Measurements from ENCODE around the gene PXK. TPM values are rescaled to one million over a fixed set of nuclear protein-coding genes. Genes with fewer than 3 reads are reported as not detected.

PXK gene
- total RNA-seq, 1 donor from 2014 or later: 14.3 TPM

DNA sequence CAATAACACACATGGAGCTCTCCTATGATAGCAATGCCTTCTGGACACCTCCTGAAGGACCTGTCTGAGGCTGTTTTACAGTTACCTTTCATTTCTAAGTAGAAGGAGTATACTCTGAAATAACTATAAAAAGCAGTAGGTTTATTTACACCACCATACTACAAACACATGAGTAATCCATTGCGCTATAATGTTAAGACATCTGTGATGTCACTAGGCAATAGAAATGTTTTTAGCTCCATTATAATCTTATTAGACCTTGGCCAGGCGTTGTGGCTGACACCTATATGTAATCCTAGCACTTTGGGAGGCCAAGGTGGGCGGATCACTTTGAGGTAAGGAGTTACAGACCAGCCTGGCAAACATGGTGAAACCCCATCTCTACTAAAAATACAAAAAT is 24.7 kb downstream of the PXK start:
- Histone ChIP-seq H3K9ac (no peak overlapping the region), H3K4me3 (no peak overlapping the region), H3K9me3 (ENCODE audit: low read depth) (no peaks in the 10 kb centered on the region), H4K20me1 (ENCODE audit: low read depth) (no peaks in the 10 kb centered on the region), H3F3A (ENCODE audit: low read depth) (no peaks in the 10 kb centered on the region), H3K27me3 (no peaks in the 10 kb centered on the region), H3K4me2 (no peak overlapping the region), H3K36me3 (no peaks in the 10 kb centered on the region), H3K27ac (no peak overlapping the region), H2AFZ (replicated peaks) (no peak overlapping the region), H3K4me1 (no peaks in the 10 kb centered on the region), H3K79me2 (ENCODE audit: low read depth) (no peaks in the 10 kb centered on the region)
- TF ChIP-seq EZH2 (IDR thresholded peaks at IDR 0.05) (no peak), EZH2phosphoT487 (IDR thresholded peaks at IDR 0.05) (no peak)
- TF ChIP-seq, protein P1, sequence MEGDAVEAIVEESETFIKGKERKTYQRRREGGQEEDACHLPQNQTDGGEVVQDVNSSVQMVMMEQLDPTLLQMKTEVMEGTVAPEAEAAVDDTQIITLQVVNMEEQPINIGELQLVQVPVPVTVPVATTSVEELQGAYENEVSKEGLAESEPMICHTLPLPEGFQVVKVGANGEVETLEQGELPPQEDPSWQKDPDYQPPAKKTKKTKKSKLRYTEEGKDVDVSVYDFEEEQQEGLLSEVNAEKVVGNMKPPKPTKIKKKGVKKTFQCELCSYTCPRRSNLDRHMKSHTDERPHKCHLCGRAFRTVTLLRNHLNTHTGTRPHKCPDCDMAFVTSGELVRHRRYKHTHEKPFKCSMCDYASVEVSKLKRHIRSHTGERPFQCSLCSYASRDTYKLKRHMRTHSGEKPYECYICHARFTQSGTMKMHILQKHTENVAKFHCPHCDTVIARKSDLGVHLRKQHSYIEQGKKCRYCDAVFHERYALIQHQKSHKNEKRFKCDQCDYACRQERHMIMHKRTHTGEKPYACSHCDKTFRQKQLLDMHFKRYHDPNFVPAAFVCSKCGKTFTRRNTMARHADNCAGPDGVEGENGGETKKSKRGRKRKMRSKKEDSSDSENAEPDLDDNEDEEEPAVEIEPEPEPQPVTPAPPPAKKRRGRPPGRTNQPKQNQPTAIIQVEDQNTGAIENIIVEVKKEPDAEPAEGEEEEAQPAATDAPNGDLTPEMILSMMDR (IDR thresholded peaks at IDR 0.05): no peak
- Mint-ChIP-seq H3K4me1 (peaks cover 3% of the 10 kb centered on the region), H3K27me3 (ENCODE audit: insufficient read depth, low read depth) (peaks cover 2% of the 10 kb centered on the region), H3K9me3 (no peaks in the 10 kb centered on the region), H3K27ac (no peak overlapping the region), H3K36me3 (peaks cover 2% of the 10 kb centered on the region), H3K4me3 (no peak overlapping the region)
- no peak for DNase-seq (ENCODE audit: low spot score)

DNA sequence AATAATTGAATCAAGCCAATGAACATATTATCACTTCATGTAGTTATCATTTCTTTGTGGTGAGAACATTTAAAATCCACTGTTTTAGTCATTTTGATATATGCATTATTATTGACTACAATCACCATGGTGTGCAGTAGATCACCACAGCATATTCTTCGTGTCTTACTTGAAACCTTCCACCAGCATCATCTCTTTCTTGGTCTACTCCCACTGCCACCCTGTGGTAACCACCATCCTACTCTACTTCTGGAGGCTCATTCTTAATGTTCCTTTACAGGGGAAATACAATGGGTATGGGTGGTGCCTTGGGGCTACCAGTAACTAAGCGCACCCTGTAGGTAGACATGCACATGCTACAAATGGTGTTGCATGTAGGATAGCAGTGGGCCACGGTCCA is 25.4 kb downstream of the PXK start:
- Histone ChIP-seq H2AFZ (replicated peaks) (no peak overlapping the region), H3K4me3 (no peak overlapping the region), H3K27ac (no peak overlapping the region), H3K9me3 (ENCODE audit: low read depth) (no peaks in the 10 kb centered on the region), H4K20me1 (ENCODE audit: low read depth) (no peaks in the 10 kb centered on the region), H3K27me3 (no peaks in the 10 kb centered on the region), H3K4me1 (no peaks in the 10 kb centered on the region), H3K9ac (no peak overlapping the region), H3F3A (ENCODE audit: low read depth) (no peaks in the 10 kb centered on the region), H3K36me3 (no peaks in the 10 kb centered on the region), H3K4me2 (no peak overlapping the region), H3K79me2 (ENCODE audit: low read depth) (no peaks in the 10 kb centered on the region)
- TF ChIP-seq, protein P1 (IDR thresholded peaks at IDR 0.05): no peak
- Mint-ChIP-seq H3K27ac (no peak overlapping the region), H3K9me3 (no peaks in the 10 kb centered on the region), H3K36me3 (no peaks in the 10 kb centered on the region), H3K4me3 (no peak overlapping the region), H3K27me3 (ENCODE audit: insufficient read depth, low read depth) (peaks cover 2% of the 10 kb centered on the region), H3K4me1 (no peaks in the 10 kb centered on the region)
- DNase-seq (ENCODE audit: low spot score): no peak

- Mint-ChIP-seq H3K27me3 (ENCODE audit: insufficient read depth, low read depth) (peaks cover 2% of the 10 kb centered on the region), H3K9me3 (no peaks in the 10 kb centered on the region), H3K36me3 (no peaks in the 10 kb centered on the region), H3K4me1 (no peaks in the 10 kb centered on the region), H3K4me3 (no peak overlapping the region), H3K27ac (no peak overlapping the region)
- Histone ChIP-seq H3K27me3 (no peaks in the 10 kb centered on the region), H3K27ac (no peak overlapping the region), H3F3A (ENCODE audit: low read depth) (no peaks in the 10 kb centered on the region), H3K9me3 (ENCODE audit: low read depth) (no peaks in the 10 kb centered on the region), H3K4me3 (no peak overlapping the region), H3K9ac (no peak overlapping the region), H2AFZ (replicated peaks) (no peak overlapping the region), H3K4me1 (no peaks in the 10 kb centered on the region), H4K20me1 (ENCODE audit: low read depth) (no peaks in the 10 kb centered on the region), H3K79me2 (ENCODE audit: low read depth) (no peaks in the 10 kb centered on the region), H3K36me3 (no peaks in the 10 kb centered on the region), H3K4me2 (no peak overlapping the region)
- TF ChIP-seq, protein P1 (IDR thresholded peaks at IDR 0.05): no peak
- no peak for TF ChIP-seq EZH2phosphoT487 (IDR thresholded peaks at IDR 0.05)
- TF ChIP-seq EZH2 (IDR thresholded peaks at IDR 0.05): no peak
- no peak for DNase-seq (ENCODE audit: low spot score)
Measured at GRCh38 chr3:58358808-58359207, 26.1 kb downstream of the PXK start.

GRCh38 chr3:58359621-58360020 is 26.9 kb downstream of the PXK start:
- Histone ChIP-seq H3K27me3 (no peaks in the 10 kb centered on the region), H3K9ac (no peak overlapping the region), H3K36me3 (no peaks in the 10 kb centered on the region), H3K27ac (no peak overlapping the region), H3K4me2 (no peak overlapping the region), H3K4me3 (no peak overlapping the region), H3K4me1 (no peaks in the 10 kb centered on the region), H3F3A (ENCODE audit: low read depth) (no peaks in the 10 kb centered on the region), H3K79me2 (ENCODE audit: low read depth) (no peaks in the 10 kb centered on the region), H4K20me1 (ENCODE audit: low read depth) (no peaks in the 10 kb centered on the region), H3K9me3 (ENCODE audit: low read depth) (no peaks in the 10 kb centered on the region), H2AFZ (replicated peaks) (no peak overlapping the region)
- no peak for DNase-seq (ENCODE audit: low spot score)
- no peaks in the 10 kb centered on the region for H3K36me3 Mint-ChIP-seq
- no peaks in the 10 kb centered on the region for H3K4me1 Mint-ChIP-seq
- no peak for TF ChIP-seq EZH2phosphoT487 (IDR thresholded peaks at IDR 0.05)
- TF ChIP-seq EZH2 (IDR thresholded peaks at IDR 0.05): no peak
- TF ChIP-seq, protein P1 (IDR thresholded peaks at IDR 0.05): no peak
- peaks cover 2% of the 10 kb centered on the region for H3K27me3 Mint-ChIP-seq (ENCODE audit: insufficient read depth, low read depth)
- no peak overlapping the region for H3K4me3 Mint-ChIP-seq
- H3K27ac Mint-ChIP-seq: no peak overlapping the region
- no peaks in the 10 kb centered on the region for H3K9me3 Mint-ChIP-seq
